GM18907 (cell line): Measurements from ENCODE around the gene SCYGR2.
"Not testable (repeated sequence)": the region's sequence is repeated elsewhere in the genome, so short reads cannot be mapped to it uniquely, and the experiment has no call there.

Source experiments
- ATAC-seq: cut with Tn5 transposase; IDR thresholded peaks from one replicate; pipeline ENCODE4 v1.9.1; 2021; ENCODE audit warnings: mild to moderate bottlenecking, moderate library complexity; ENCODE audit not compliant: unreplicated experiment

SCYGR2 gene

GRCh38 chr2:227598835-227599503, at the start of gene SCYGR2:
Gene SCYGR2 (plus strand): TSS chr2:227598893. CDS start chr2:227598893, 0 bp downstream.
- ATAC-seq = not testable (repeated sequence)

- no peak for ATAC-seq
Observed at GRCh38 chr2:227551836-227552235, 46.9 kb upstream of the SCYGR2 start.

GRCh38 chr2:227562581-227562980, 36.1 kb upstream of the SCYGR2 start:
- ATAC-seq = no peak

- ATAC-seq = no peak
Observed at GRCh38 chr2:227565080-227565479, 33.6 kb upstream of the SCYGR2 start.

GRCh38 chr2:227566012-227566411, 32.7 kb upstream of the SCYGR2 start:
- ATAC-seq = no peak

- no peak for ATAC-seq
Observed at GRCh38 chr2:227568852-227569169, 29.9 kb upstream of the SCYGR2 start.

- ATAC-seq = no peak
Observed at GRCh38 chr2:227570615-227571014, 28.1 kb upstream of the SCYGR2 start.

- no peak for ATAC-seq
Observed at GRCh38 chr2:227576110-227576509, 22.6 kb upstream of the SCYGR2 start.

GRCh38 chr2:227576812-227577211, 21.9 kb upstream of the SCYGR2 start:
- ATAC-seq = no peak

GRCh38 chr2:227577555-227577954, 21.1 kb upstream of the SCYGR2 start:
- no peak for ATAC-seq

- no peak for ATAC-seq
Observed at GRCh38 chr2:227578642-227579041, 20.1 kb upstream of the SCYGR2 start.

- no peak for ATAC-seq
Observed at GRCh38 chr2:227579791-227580190, 18.9 kb upstream of the SCYGR2 start.

- ATAC-seq = no peak
Observed at GRCh38 chr2:227582369-227582768, 16.3 kb upstream of the SCYGR2 start.

- peak; percentile 88 for ATAC-seq
Observed at GRCh38 chr2:227592694-227593387, 5.9 kb upstream of the SCYGR2 start.

GRCh38 chr2:227595797-227596196, 2.9 kb upstream of the SCYGR2 start:
- no peak for ATAC-seq

- ATAC-seq = no peak
Observed at GRCh38 chr2:227597036-227597435, 1.7 kb upstream of the SCYGR2 start.

- ATAC-seq = no peak
Observed at GRCh38 chr2:227597998-227598397, 695 bp upstream of the SCYGR2 start.

GRCh38 chr2:227602358-227602757, 3.7 kb downstream of the SCYGR2 start:
- ATAC-seq = no peak

GRCh38 chr2:227606476-227606875, 7.8 kb downstream of the SCYGR2 start:
- no peak for ATAC-seq

- ATAC-seq = no peak
Observed at GRCh38 chr2:227607941-227608340, 9.2 kb downstream of the SCYGR2 start.

- peak; percentile 62 for ATAC-seq
Observed at GRCh38 chr2:227608561-227609338, 10.1 kb downstream of the SCYGR2 start.

- peak; percentile 40 for ATAC-seq
Observed at GRCh38 chr2:227610123-227610522, 11.4 kb downstream of the SCYGR2 start.
